Measurements from ENCODE around the gene ZNF804B. TPM values are rescaled to one million over a fixed set of nuclear protein-coding genes. Genes with fewer than 3 reads are reported as not detected.

Gene ZNF804B
- total RNA-seq, 4 donors from 2014 or later, result not detected

DNA sequence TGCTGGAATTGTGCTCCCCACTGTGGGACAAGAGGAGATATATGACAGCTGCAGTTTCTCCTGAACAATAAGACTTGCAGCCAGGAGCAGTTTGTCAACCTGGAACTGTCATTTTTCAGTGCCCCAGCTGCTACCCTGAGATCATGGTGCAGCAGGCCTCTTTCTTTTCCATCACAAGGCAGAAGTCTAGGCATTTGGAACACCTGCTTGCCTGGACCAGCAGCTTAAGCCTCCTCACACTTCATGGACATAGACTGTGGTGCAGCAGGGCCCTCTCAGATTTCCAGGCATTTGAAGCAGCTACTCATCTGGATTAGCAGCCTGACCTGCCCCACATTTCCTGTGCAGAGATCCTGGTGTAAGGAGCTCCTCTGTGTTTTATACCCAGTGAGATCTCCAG lies 486.7 kb downstream of the ZNF804B start:
- H3K4me1 ChIP-seq, result no peaks in the 10 kb centered on the region
- H3K27ac ChIP-seq, result no peak overlapping the region
- intact Hi-C loops (cut with DNase I), result no loop called here
- TF ChIP-seq, protein P1, sequence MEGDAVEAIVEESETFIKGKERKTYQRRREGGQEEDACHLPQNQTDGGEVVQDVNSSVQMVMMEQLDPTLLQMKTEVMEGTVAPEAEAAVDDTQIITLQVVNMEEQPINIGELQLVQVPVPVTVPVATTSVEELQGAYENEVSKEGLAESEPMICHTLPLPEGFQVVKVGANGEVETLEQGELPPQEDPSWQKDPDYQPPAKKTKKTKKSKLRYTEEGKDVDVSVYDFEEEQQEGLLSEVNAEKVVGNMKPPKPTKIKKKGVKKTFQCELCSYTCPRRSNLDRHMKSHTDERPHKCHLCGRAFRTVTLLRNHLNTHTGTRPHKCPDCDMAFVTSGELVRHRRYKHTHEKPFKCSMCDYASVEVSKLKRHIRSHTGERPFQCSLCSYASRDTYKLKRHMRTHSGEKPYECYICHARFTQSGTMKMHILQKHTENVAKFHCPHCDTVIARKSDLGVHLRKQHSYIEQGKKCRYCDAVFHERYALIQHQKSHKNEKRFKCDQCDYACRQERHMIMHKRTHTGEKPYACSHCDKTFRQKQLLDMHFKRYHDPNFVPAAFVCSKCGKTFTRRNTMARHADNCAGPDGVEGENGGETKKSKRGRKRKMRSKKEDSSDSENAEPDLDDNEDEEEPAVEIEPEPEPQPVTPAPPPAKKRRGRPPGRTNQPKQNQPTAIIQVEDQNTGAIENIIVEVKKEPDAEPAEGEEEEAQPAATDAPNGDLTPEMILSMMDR (IDR thresholded peaks at IDR 0.05), result no peak
- no peak for TF ChIP-seq POLR2A (IDR thresholded peaks at IDR 0.05)
- peaks cover 0 to 20% (median 16%) of the 10 kb centered on the region in 3 donors for H3K9me3 ChIP-seq
- H3K27me3 ChIP-seq, result no peaks in the 10 kb centered on the region
- no peak overlapping the region for H3K4me3 ChIP-seq
- no peaks in the 10 kb centered on the region for H3K36me3 ChIP-seq
- no peak for DNase-seq

DNA sequence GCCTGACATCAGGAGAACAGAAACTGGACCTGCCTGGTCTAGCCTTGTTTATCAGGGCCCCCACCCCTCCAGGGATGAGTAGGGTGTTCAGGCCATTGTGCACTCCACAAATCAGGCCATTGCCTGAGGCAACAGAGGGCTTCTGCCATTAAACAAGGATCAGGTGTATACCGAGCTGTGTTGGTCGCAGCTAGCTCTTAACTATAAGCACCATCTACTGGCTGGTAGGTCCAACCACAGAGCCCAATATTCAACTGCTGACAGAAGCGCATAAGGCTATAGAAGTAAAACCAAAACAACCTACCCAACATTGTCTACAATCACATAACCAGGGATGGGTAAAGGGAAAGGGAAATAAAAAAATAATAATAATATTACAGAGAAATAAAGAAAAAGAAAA lies 487.7 kb downstream of the ZNF804B start:
- H3K27me3 ChIP-seq, result no peaks in the 10 kb centered on the region
- WGBS, 2 donors, result 63 to 67% methylated on average over 3 of the region's 3 CpGs
- TF ChIP-seq, protein P1 (IDR thresholded peaks at IDR 0.05), result no peak
- no peak for TF ChIP-seq POLR2A (IDR thresholded peaks at IDR 0.05)
- no peak overlapping the region for H3K27ac ChIP-seq
- DNase-seq, result no peak
- H3K36me3 ChIP-seq, result no peaks in the 10 kb centered on the region
- intact Hi-C loops (cut with DNase I), result no loop called here
- peaks cover 0 to 21% (median 16%) of the 10 kb centered on the region in 3 donors for H3K9me3 ChIP-seq
- no peak overlapping the region for H3K4me3 ChIP-seq
- no peaks in the 10 kb centered on the region for H3K4me1 ChIP-seq

DNA sequence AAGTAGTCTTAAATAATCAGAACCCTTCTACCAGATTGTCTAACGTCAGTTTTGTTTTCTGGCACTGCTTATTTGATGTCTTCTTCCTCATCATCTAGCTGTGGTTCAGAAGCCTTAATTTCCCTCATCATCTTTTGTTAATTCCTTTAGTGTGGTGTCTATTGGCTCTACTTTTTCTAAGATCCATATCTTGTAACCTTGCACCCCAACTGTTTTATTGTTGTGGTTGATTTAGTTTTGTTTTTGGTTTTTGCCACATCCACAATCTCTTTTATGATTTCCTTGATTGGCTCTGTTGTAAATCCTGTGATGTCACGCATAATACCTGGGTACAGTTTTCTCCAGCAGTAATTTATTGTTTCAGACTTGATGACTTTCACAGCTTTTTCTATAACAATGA lies 499.6 kb downstream of the ZNF804B start:
- Histone ChIP-seq H3K9me3 (no peaks in the 10 kb centered on the region), H3K27me3 (no peaks in the 10 kb centered on the region), H3K4me3 (no peak overlapping the region), H3K4me1 (no peaks in the 10 kb centered on the region), H3K27ac (no peak overlapping the region), H3K36me3 (no peaks in the 10 kb centered on the region)
- intact Hi-C loops (cut with DNase I), result no loop called here
- DNase-seq, result no peak
- TF ChIP-seq POLR2A (IDR thresholded peaks at IDR 0.05), result no peak
- TF ChIP-seq, protein P1 (IDR thresholded peaks at IDR 0.05), result no peak
- WGBS, 2 donors, result 59 to 67% methylated on average over 2 of the region's 2 CpGs

DNA sequence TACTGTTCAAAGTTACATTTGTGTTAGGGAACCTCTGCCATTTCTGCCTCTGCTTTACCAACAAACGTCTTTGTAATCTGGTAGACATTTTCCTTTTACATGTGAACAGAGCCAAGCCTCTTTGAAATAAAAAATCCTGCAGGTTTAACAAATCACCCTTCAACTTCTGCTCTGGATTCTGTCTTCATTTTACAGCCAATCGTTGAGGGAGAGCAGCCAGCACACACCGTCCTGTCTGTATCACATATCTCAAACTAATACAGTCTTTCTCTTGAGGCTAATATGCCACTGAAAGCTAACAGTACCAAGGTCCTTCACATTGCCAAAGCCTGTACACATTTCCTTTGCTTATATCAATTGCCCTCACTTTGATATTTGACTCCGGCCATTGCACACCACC lies 504.6 kb downstream of the ZNF804B start:
- Histone ChIP-seq H3K27me3 (no peaks in the 10 kb centered on the region), H3K4me1 (no peaks in the 10 kb centered on the region), H3K4me3 (no peak overlapping the region), H3K9me3 (no peaks in the 10 kb centered on the region), H3K36me3 (no peaks in the 10 kb centered on the region), H3K27ac (no peak overlapping the region)
- no peak for DNase-seq
- WGBS, 2 donors, result 55 to 56% methylated on average over 4 of the region's 4 CpGs
- TF ChIP-seq, protein P1 (IDR thresholded peaks at IDR 0.05), result no peak
- TF ChIP-seq POLR2A (IDR thresholded peaks at IDR 0.05), result no peak
- intact Hi-C loops (cut with DNase I), result no loop called here

DNA sequence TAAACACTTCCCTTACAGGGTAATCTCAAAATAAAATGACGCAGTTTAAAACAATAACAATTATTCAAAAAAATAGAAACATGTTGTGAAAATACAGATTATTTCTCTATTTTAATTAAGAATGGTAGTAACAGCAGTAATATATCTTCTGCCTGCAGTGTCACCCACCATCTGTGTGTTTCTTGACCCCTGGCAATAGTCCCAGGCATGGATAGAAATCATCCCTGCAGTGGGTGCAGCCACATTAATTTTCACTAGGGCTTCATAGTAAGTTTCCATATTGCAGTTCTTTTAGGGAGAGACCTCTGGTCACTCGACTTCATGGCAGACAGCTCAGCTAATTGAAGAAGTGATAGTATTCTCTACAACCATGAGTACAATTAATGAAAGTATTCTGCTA lies 506.1 kb downstream of the ZNF804B start:
- no peaks in the 10 kb centered on the region for H3K27me3 ChIP-seq
- H3K27ac ChIP-seq, result no peak overlapping the region
- TF ChIP-seq, protein P1 (IDR thresholded peaks at IDR 0.05), result no peak
- no peak for TF ChIP-seq POLR2A (IDR thresholded peaks at IDR 0.05)
- no peak for DNase-seq
- WGBS, 2 donors, result 36 to 45% methylated on average over 2 of the region's 2 CpGs
- H3K4me3 ChIP-seq, result no peak overlapping the region
- H3K4me1 ChIP-seq, result no peaks in the 10 kb centered on the region
- no peaks in the 10 kb centered on the region for H3K9me3 ChIP-seq
- no peaks in the 10 kb centered on the region for H3K36me3 ChIP-seq
- intact Hi-C loops (cut with DNase I), result no loop called here

Data from esophagus squamous epithelium (tissue), 5 donors.